NB4 (cell line): Measurements from ENCODE around the gene MMP24OS.

Source experiments
- CTCF ChIP-seq: IDR thresholded peaks from one replicate; pipeline ENCODE4 v1.5.1; 2012; ENCODE audit warnings: low read depth, low read length
- POLR2A ChIP-seq: IDR thresholded peaks from 2 replicates; pipeline ENCODE4 v1.6.1; 2011; ENCODE audit warnings: mild to moderate bottlenecking; ENCODE audit not compliant: insufficient read length; ENCODE audit errors: extremely low read depth

- TF ChIP-seq POLR2A (no peak), CTCF (no peak)
These were observed 17.5 kb downstream of the MMP24OS start for GRCh38 chr20:35260426-35260825.
